Suppressor macrophage (primary cell): Measurements from ENCODE around the gene DMC1.
"Not testable (repeated sequence)": the region's sequence is repeated elsewhere in the genome, so short reads cannot be mapped to it uniquely, and the experiment has no call there.

Experiments
- DNase-seq, 4 experiments: peaks; one replicate each; pipeline ENCODE4 v3.0.0-alpha.2; 2020 to 2022

Gene DMC1

GRCh38 chr22:38501797-38502672 lies 67.9 kb downstream of the DMC1 start:
- DNase-seq, result no peak

GRCh38 chr22:38497869-38498268 lies 72.1 kb downstream of the DMC1 start:
- DNase-seq, result no peak

- no peak for DNase-seq
These were observed 75.0 kb downstream of the DMC1 start for GRCh38 chr22:38494939-38495338.

- no peak for DNase-seq
These were observed 75.5 kb downstream of the DMC1 start for GRCh38 chr22:38494498-38494897.

GRCh38 chr22:38491707-38492348 lies 78.2 kb downstream of the DMC1 start:
- no peak for DNase-seq

GRCh38 chr22:38490915-38491314 lies 79.1 kb downstream of the DMC1 start:
- DNase-seq, result peak in 1 of 4 experiments; percentile 11

- no peak for DNase-seq
These were observed 79.5 kb downstream of the DMC1 start for GRCh38 chr22:38490475-38490874.

GRCh38 chr22:38489561-38490145 lies 80.3 kb downstream of the DMC1 start:
- no peak for DNase-seq

GRCh38 chr22:38489142-38489541 lies 80.8 kb downstream of the DMC1 start:
- no peak for DNase-seq

- DNase-seq, result no peak
These were observed 82.0 kb downstream of the DMC1 start for GRCh38 chr22:38487946-38488345.

- peak in 1 of 4 experiments; percentile 12 for DNase-seq
These were observed 84.2 kb downstream of the DMC1 start for GRCh38 chr22:38485783-38486182.

GRCh38 chr22:38484244-38484643 lies 85.7 kb downstream of the DMC1 start:
- no peak for DNase-seq

GRCh38 chr22:38482662-38483308 lies 87.2 kb downstream of the DMC1 start:
- no peak for DNase-seq

GRCh38 chr22:38481871-38482332 lies 88.1 kb downstream of the DMC1 start:
- no peak for DNase-seq

GRCh38 chr22:38481162-38481870 lies 88.7 kb downstream of the DMC1 start:
- no peak for DNase-seq

- no peak for DNase-seq
These were observed 90.7 kb downstream of the DMC1 start for GRCh38 chr22:38479096-38479837.

GRCh38 chr22:38477585-38477984 lies 92.4 kb downstream of the DMC1 start:
- DNase-seq, result no peak

GRCh38 chr22:38474003-38474607 lies 95.9 kb downstream of the DMC1 start:
- peak in 1 of 4 experiments; percentile 10 for DNase-seq

GRCh38 chr22:38471237-38471636 lies 98.7 kb downstream of the DMC1 start:
- no peak for DNase-seq

GRCh38 chr22:38470179-38470578 lies 99.8 kb downstream of the DMC1 start:
- not testable (repeated sequence) for DNase-seq

- no peak for DNase-seq
These were observed 100.6 kb downstream of the DMC1 start for GRCh38 chr22:38469306-38469781.
